Loucy (cell line): ENCODE measurements around the gene SCAPER.

Source experiments
- H2AFZ ChIP-seq: fragments of 200-600 bp; sonication (generic); 2 replicates; pipeline ENCODE4 v1.6.0; 2016; ENCODE audit warnings: antibody characterized with exemption, mild to moderate bottlenecking, low read length, moderate library complexity
- H3F3A ChIP-seq: fragments of 200-600 bp; 2 replicates; pipeline ENCODE4 v1.6.0; 2016; ENCODE audit warnings: antibody characterized with exemption, low read depth, mild to moderate bottlenecking
- H3K27me3 ChIP-seq: fragments of 200-600 bp; sonication (generic); 2 replicates; pipeline ENCODE4 v1.6.1; 2014; ENCODE audit warnings: low read length, mild to moderate bottlenecking; ENCODE audit not compliant: insufficient read depth, poor library complexity, severe bottlenecking
- H3K36me3 ChIP-seq: fragments of 200-600 bp; sonication (generic); 2 replicates; pipeline ENCODE4 v1.6.1; 2016; ENCODE audit warnings: low read length; ENCODE audit not compliant: insufficient read depth
- H3K4me1 ChIP-seq: fragments of 200-600 bp; sonication (generic); 2 replicates; pipeline ENCODE4 v1.5.1; 2014; ENCODE audit warnings: low read length, mild to moderate bottlenecking; ENCODE audit not compliant: insufficient read depth, poor library complexity, severe bottlenecking
- H3K4me2 ChIP-seq: fragments of 200-600 bp; sonication (generic); 2 replicates; pipeline ENCODE4 v1.6.0; 2014; ENCODE audit warnings: antibody characterized with exemption, low read length, low read depth, mild to moderate bottlenecking; ENCODE audit not compliant: poor library complexity, severe bottlenecking
- H3K4me3 ChIP-seq: fragments of 200-600 bp; sonication (generic); 2 replicates; pipeline ENCODE4 v1.5.1; 2014; ENCODE audit warnings: low read length, mild to moderate bottlenecking, mixed read lengths; ENCODE audit not compliant: poor library complexity, severe bottlenecking
- H3K79me2 ChIP-seq: fragments of 200-600 bp; sonication (generic); 2 replicates; pipeline ENCODE4 v1.6.1; 2014; ENCODE audit warnings: low read length; ENCODE audit not compliant: insufficient read depth
- H3K9ac ChIP-seq: fragments of 200-600 bp; sonication (generic); 2 replicates; pipeline ENCODE4 v1.6.0; 2014; ENCODE audit warnings: mild to moderate bottlenecking, low read depth, low read length, moderate library complexity; ENCODE audit not compliant: poor library complexity, severe bottlenecking
- H3K9me2 ChIP-seq: fragments of 200-600 bp; sonication (generic); replicated peaks from 2 replicates; pipeline ENCODE4 v1.6.1; 2016; ENCODE audit warnings: low read depth, low read length, mixed read lengths
- H3K9me3 ChIP-seq: fragments of 200-600 bp; sonication (generic); 2 replicates; pipeline ENCODE4 v1.6.1; 2014; ENCODE audit warnings: mild to moderate bottlenecking, antibody characterized with exemption, low read length, low read depth; ENCODE audit not compliant: insufficient read depth
- H4K20me1 ChIP-seq: fragments of 200-600 bp; sonication (generic); 2 replicates; pipeline ENCODE4 v1.6.0; 2014; ENCODE audit warnings: antibody characterized with exemption, low read length, mild to moderate bottlenecking; ENCODE audit not compliant: insufficient read depth, poor library complexity, severe bottlenecking
- EZH2phosphoT487 ChIP-seq: fragments of 200-600 bp; IDR thresholded peaks from 2 replicates; pipeline ENCODE4 v1.6.1; 2018; ENCODE audit warnings: antibody characterized with exemption, mild to moderate bottlenecking, moderate library complexity, borderline replicate concordance
- TF ChIP-seq, protein P1 (sequence below): fragments of 200-600 bp; sonication (generic); conservative IDR thresholded peaks from 2 replicates; pipeline ENCODE4 v1.5.1; 2014; ENCODE audit warnings: mild to moderate bottlenecking, antibody characterized with exemption, low read length

The SCAPER gene

GRCh38 chr15:76393614-76394013 is 511.5 kb downstream of the SCAPER start:
- Histone ChIP-seq H3K79me2 (no peaks in the 10 kb centered on the region), H2AFZ (no peak overlapping the region), H3K4me1 (peaks cover 11% of the 10 kb centered on the region), H3K27me3 (no peaks in the 10 kb centered on the region), H3K36me3 (no peaks in the 10 kb centered on the region), H3K9me3 (no peaks in the 10 kb centered on the region), H3K4me3 (no peak overlapping the region), H3K9ac (no peak overlapping the region), H3F3A (no peaks in the 10 kb centered on the region), H4K20me1 (no peaks in the 10 kb centered on the region), H3K9me2 (no peaks in the 10 kb centered on the region), H3K4me2 (no peak overlapping the region)
- TF ChIP-seq, protein P1, sequence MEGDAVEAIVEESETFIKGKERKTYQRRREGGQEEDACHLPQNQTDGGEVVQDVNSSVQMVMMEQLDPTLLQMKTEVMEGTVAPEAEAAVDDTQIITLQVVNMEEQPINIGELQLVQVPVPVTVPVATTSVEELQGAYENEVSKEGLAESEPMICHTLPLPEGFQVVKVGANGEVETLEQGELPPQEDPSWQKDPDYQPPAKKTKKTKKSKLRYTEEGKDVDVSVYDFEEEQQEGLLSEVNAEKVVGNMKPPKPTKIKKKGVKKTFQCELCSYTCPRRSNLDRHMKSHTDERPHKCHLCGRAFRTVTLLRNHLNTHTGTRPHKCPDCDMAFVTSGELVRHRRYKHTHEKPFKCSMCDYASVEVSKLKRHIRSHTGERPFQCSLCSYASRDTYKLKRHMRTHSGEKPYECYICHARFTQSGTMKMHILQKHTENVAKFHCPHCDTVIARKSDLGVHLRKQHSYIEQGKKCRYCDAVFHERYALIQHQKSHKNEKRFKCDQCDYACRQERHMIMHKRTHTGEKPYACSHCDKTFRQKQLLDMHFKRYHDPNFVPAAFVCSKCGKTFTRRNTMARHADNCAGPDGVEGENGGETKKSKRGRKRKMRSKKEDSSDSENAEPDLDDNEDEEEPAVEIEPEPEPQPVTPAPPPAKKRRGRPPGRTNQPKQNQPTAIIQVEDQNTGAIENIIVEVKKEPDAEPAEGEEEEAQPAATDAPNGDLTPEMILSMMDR = no peak
- no peak for TF ChIP-seq EZH2phosphoT487

- peaks cover 11% of the 10 kb centered on the region for H3K4me1 ChIP-seq
- no peaks in the 10 kb centered on the region for H3F3A ChIP-seq
- no peak overlapping the region for H3K9ac ChIP-seq
- no peak overlapping the region for H3K4me2 ChIP-seq
- no peaks in the 10 kb centered on the region for H3K27me3 ChIP-seq
- H3K9me2 ChIP-seq = no peaks in the 10 kb centered on the region
- TF ChIP-seq, protein P1 = no peak
- no peak for TF ChIP-seq EZH2phosphoT487
- H2AFZ ChIP-seq = no peak overlapping the region
- H3K79me2 ChIP-seq = no peaks in the 10 kb centered on the region
- no peak overlapping the region for H3K4me3 ChIP-seq
- no peaks in the 10 kb centered on the region for H4K20me1 ChIP-seq
- no peaks in the 10 kb centered on the region for H3K9me3 ChIP-seq
- no peaks in the 10 kb centered on the region for H3K36me3 ChIP-seq
These were observed 513.3 kb downstream of the SCAPER start for GRCh38 chr15:76391847-76392246.

DNA sequence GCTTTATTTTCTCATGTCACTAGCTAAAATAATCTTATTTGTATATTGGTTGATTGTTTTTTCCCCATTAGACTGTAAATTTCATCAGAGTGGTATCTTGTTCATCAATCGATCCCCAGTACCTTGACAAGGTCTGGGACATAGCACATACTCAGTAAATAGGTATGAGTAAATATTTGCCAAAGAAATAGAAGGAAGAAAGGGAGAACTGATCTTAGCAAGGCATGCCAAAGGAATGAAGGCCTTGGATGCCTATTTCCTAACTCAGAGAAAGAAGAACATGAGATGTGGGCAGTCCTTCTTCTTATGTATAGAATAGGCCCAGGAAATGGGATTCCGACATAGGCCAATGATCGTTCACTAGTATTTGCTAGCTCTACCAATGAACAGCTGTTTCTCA is 513.8 kb downstream of the SCAPER start:
- H3K36me3 ChIP-seq = no peaks in the 10 kb centered on the region
- H3K27me3 ChIP-seq = no peaks in the 10 kb centered on the region
- H4K20me1 ChIP-seq = no peaks in the 10 kb centered on the region
- H2AFZ ChIP-seq = no peak overlapping the region
- no peak overlapping the region for H3K9ac ChIP-seq
- TF ChIP-seq, protein P1 = no peak
- TF ChIP-seq EZH2phosphoT487 = no peak
- H3K79me2 ChIP-seq = no peaks in the 10 kb centered on the region
- H3F3A ChIP-seq = no peaks in the 10 kb centered on the region
- peaks cover 11% of the 10 kb centered on the region for H3K4me1 ChIP-seq
- H3K9me2 ChIP-seq = no peaks in the 10 kb centered on the region
- H3K4me3 ChIP-seq = no peak overlapping the region
- H3K9me3 ChIP-seq = no peaks in the 10 kb centered on the region
- no peak overlapping the region for H3K4me2 ChIP-seq
